Neuronal stem cell (in vitro differentiated cells): ENCODE data around the gene GRK6.

Source experiments
- DNase-seq: peaks from one replicate; pipeline ENCODE4 v3.0.0-alpha.2; 2013; ENCODE audit warnings: low spot score
- H2AFZ ChIP-seq: one replicate; pipeline ENCODE4 v1.6.1; 2013; ENCODE audit warnings: mild to moderate bottlenecking, low read length, inconsistent platforms
- H2AK5ac ChIP-seq: 2 replicates; pipeline ENCODE4 v1.6.1; 2013; ENCODE audit warnings: low read depth, mild to moderate bottlenecking, inconsistent platforms, low read length, moderate library complexity, mixed read lengths
- H2BK120ac ChIP-seq: 2 replicates; pipeline ENCODE4 v1.6.1; 2013; ENCODE audit warnings: low read depth, mild to moderate bottlenecking, inconsistent platforms, low read length, moderate library complexity, mixed read lengths
- H2BK12ac ChIP-seq: one replicate; pipeline ENCODE4 v1.6.1; 2013; ENCODE audit warnings: low read length, inconsistent platforms
- H2BK15ac ChIP-seq: 2 replicates; pipeline ENCODE4 v1.6.1; 2013; ENCODE audit warnings: mild to moderate bottlenecking, low read length, inconsistent platforms, mixed read lengths
- H2BK5ac ChIP-seq: one replicate; pipeline ENCODE4 v1.6.1; 2013; ENCODE audit warnings: inconsistent platforms, mild to moderate bottlenecking, low read length, moderate library complexity
- H3K14ac ChIP-seq: one replicate; pipeline ENCODE4 v1.6.1; 2013; ENCODE audit warnings: low read length, inconsistent platforms
- H3K18ac ChIP-seq: 2 replicates; pipeline ENCODE4 v1.6.1; 2013; ENCODE audit warnings: low read length, inconsistent platforms
- H3K23ac ChIP-seq: 2 replicates; pipeline ENCODE4 v1.6.1; 2013; ENCODE audit warnings: low read depth, mild to moderate bottlenecking, mixed read lengths, low read length, inconsistent platforms; ENCODE audit not compliant: poor library complexity
- H3K27ac ChIP-seq: replicated peaks from 3 replicates; pipeline ENCODE4 v1.5.1; 2013; ENCODE audit warnings: low read length, inconsistent platforms
- H3K27me3 ChIP-seq, 3 experiments: 2 replicates each; pipeline ENCODE4 v1.6.1; 2013; ENCODE audit warnings: low read length in 3 of 3, mild to moderate bottlenecking in 2 of 3, inconsistent platforms in 1 of 3, low read depth in 1 of 3, mixed read lengths in 1 of 3, moderate library complexity in 1 of 3; ENCODE audit not compliant: control insufficient read depth in 3 of 3, insufficient read depth in 3 of 3
- H3K36me3 ChIP-seq, 2 donors: replicated peaks in 1 of 2; 2 replicates each; pipeline ENCODE4 v1.6.1; 2013; ENCODE audit warnings: low read length in 2 of 2; ENCODE audit not compliant: control insufficient read depth in 2 of 2, insufficient read depth in 2 of 2
- H3K4ac ChIP-seq: 2 replicates; pipeline ENCODE4 v1.6.1; 2013; ENCODE audit warnings: inconsistent platforms, mild to moderate bottlenecking, low read length, moderate library complexity
- H3K4me1 ChIP-seq, 2 donors: 1 replicate in 1 of 2; 2 replicates in 1 of 2; pipeline ENCODE4 v1.6.1; 2013; ENCODE audit warnings: low read length in 2 of 2, low read depth in 1 of 2; ENCODE audit not compliant: control insufficient read depth in 2 of 2, insufficient read depth in 1 of 2
- H3K4me2 ChIP-seq: one replicate; pipeline ENCODE4 v1.6.1; 2013; ENCODE audit warnings: mild to moderate bottlenecking, low read length, inconsistent platforms; ENCODE audit not compliant: insufficient read depth, poor library complexity, severe bottlenecking
- H3K4me3 ChIP-seq, 2 donors: 2 replicates each; pipeline ENCODE4 v1.5.1; 2013; ENCODE audit warnings: low read length in 2 of 2, mild to moderate bottlenecking in 2 of 2, inconsistent platforms in 1 of 2, moderate library complexity in 1 of 2
- H3K79me1 ChIP-seq: one replicate; pipeline ENCODE4 v1.6.1; 2013; ENCODE audit warnings: low read depth, mild to moderate bottlenecking, inconsistent platforms, low read length, moderate library complexity
- H3K9ac ChIP-seq: one replicate; pipeline ENCODE4 v1.6.1; 2013; ENCODE audit warnings: mild to moderate bottlenecking, low read depth, low read length, inconsistent platforms; ENCODE audit not compliant: poor library complexity
- H3K9me3 ChIP-seq, 2 donors: replicated peaks in 1 of 2; 2 replicates each; pipeline versions ENCODE3 to v1.6.1; 2013; ENCODE audit warnings: low read length in 2 of 2, mild to moderate bottlenecking in 2 of 2, inconsistent platforms in 1 of 2, low read depth in 1 of 2, mixed read lengths in 1 of 2, moderate library complexity in 1 of 2; ENCODE audit not compliant: control insufficient read depth in 2 of 2, insufficient read depth in 1 of 2
- H4K8ac ChIP-seq: one replicate; pipeline ENCODE4 v1.6.1; 2013; ENCODE audit warnings: low read depth, mild to moderate bottlenecking, inconsistent platforms, low read length, moderate library complexity
- H4K91ac ChIP-seq: one replicate; pipeline ENCODE4 v1.6.1; 2013; ENCODE audit warnings: low read length, low read depth, mild to moderate bottlenecking, inconsistent platforms; ENCODE audit not compliant: poor library complexity
- WGBS, 2 donors: extraction: QIAGEN DNeasy Blood & Tissue Kit; methylation state at CpG; one replicate each; pipeline ENCODE4 v1.1.7; 2013; ENCODE audit warnings: missing lambda C conversion rate in 2 of 2, mixed read lengths in 1 of 2; ENCODE audit not compliant: insufficient read length in 2 of 2, insufficient replicate concordance in 1 of 2; ENCODE audit errors: extremely low coverage in 2 of 2; 5-methylcytosine and 5-hydroxymethylcytosine counted together

The GRK6 gene

GRCh38 chr5:177437623-177438022, 11.1 kb downstream of the GRK6 start:
- H3K36me3 ChIP-seq = peaks cover 40 to 87% of the 10 kb centered on the region in 2 donors
- no CpG with 5 or more reads among the region's 4 CpGs for WGBS, 2 donors

GRCh38 chr5:177438468-177438867, 12.0 kb downstream of the GRK6 start:
- Histone ChIP-seq H3K4me2 (no peak overlapping the region), H3K79me1 (peaks cover 4% of the 10 kb centered on the region), H2AK5ac (no peak overlapping the region), H3K4me3 (no peak overlapping the region), H3K14ac (peak overlapping the region; percentile 21), H3K27ac (no peak overlapping the region), H3K18ac (no peak overlapping the region), H3K27me3 (no peaks in the 10 kb centered on the region), H4K8ac (no peak overlapping the region), H2BK120ac (no peak overlapping the region), H2BK15ac (no peak overlapping the region), H3K9me3 (no peaks in the 10 kb centered on the region), H3K9ac (peak overlapping the region; percentile 21), H2BK5ac (no peak overlapping the region), H2BK12ac (peak overlapping the region; percentile 22), H3K36me3 (peaks cover 34 to 85% of the 10 kb centered on the region in 2 donors), H2AFZ (no peak overlapping the region), H3K4ac (no peak overlapping the region), H3K4me1 (peaks cover 0 to 2% of the 10 kb centered on the region in 2 donors), H4K91ac (no peak overlapping the region), H3K23ac (peak overlapping the region; percentile 55)
- WGBS, 2 donors = no CpG with 5 or more reads among the region's 10 CpGs
- DNase-seq = no peak

More at GRCh38 chr5:177437623-177438022, 11.1 kb downstream of the GRK6 start:
- H3K4me2 ChIP-seq = no peak overlapping the region
- H3K14ac ChIP-seq = no peak overlapping the region
- no peak overlapping the region for H2BK12ac ChIP-seq
- peaks cover 4% of the 10 kb centered on the region for H3K79me1 ChIP-seq
- H3K4ac ChIP-seq = no peak overlapping the region
- no peak overlapping the region for H4K8ac ChIP-seq
- no peak overlapping the region for H2AK5ac ChIP-seq
- H3K4me1 ChIP-seq = peaks cover 0 to 2% of the 10 kb centered on the region in 2 donors
- H3K23ac ChIP-seq = no peak overlapping the region
- H2BK120ac ChIP-seq = no peak overlapping the region
- no peak overlapping the region for H3K18ac ChIP-seq
- no peaks in the 10 kb centered on the region for H3K27me3 ChIP-seq
- no peak overlapping the region for H2AFZ ChIP-seq
- H4K91ac ChIP-seq = no peak overlapping the region
- H2BK15ac ChIP-seq = no peak overlapping the region
- no peaks in the 10 kb centered on the region for H3K9me3 ChIP-seq
- H3K4me3 ChIP-seq = no peak overlapping the region
- H3K27ac ChIP-seq = no peak overlapping the region
- DNase-seq = no peak
- no peak overlapping the region for H2BK5ac ChIP-seq
- H3K9ac ChIP-seq = no peak overlapping the region

- no peak overlapping the region for H2BK120ac ChIP-seq
- no peak overlapping the region for H3K27ac ChIP-seq
- no peak for DNase-seq
- no peak overlapping the region for H3K4ac ChIP-seq
- H2BK12ac ChIP-seq = no peak overlapping the region
- peaks cover 0 to 6% of the 10 kb centered on the region in 2 donors for H3K4me1 ChIP-seq
- H3K4me2 ChIP-seq = no peak overlapping the region
- no peak overlapping the region for H2AFZ ChIP-seq
- peaks cover 4% of the 10 kb centered on the region for H3K79me1 ChIP-seq
- no peak overlapping the region for H2BK5ac ChIP-seq
- H3K9me3 ChIP-seq = no peaks in the 10 kb centered on the region
- no peak overlapping the region for H3K4me3 ChIP-seq
- H3K14ac ChIP-seq = no peak overlapping the region
- H3K23ac ChIP-seq = no peak overlapping the region
- H3K27me3 ChIP-seq = no peaks in the 10 kb centered on the region
- no peak overlapping the region for H3K18ac ChIP-seq
- no peak overlapping the region for H4K91ac ChIP-seq
- H2AK5ac ChIP-seq = no peak overlapping the region
- H3K36me3 ChIP-seq = peaks cover 24 to 78% of the 10 kb centered on the region in 2 donors
- H2BK15ac ChIP-seq = no peak overlapping the region
- no peak overlapping the region for H4K8ac ChIP-seq
- no CpG with 5 or more reads among the region's 4 CpGs for WGBS, 2 donors
- no peak overlapping the region for H3K9ac ChIP-seq
Measured at GRCh38 chr5:177439518-177440053, 13.1 kb downstream of the GRK6 start.

- Histone ChIP-seq H3K27me3 (no peaks in the 10 kb centered on the region), H3K79me1 (peaks cover 4% of the 10 kb centered on the region), H2BK5ac (no peak overlapping the region), H3K18ac (no peak overlapping the region), H2AFZ (no peak overlapping the region), H3K4me3 (no peak overlapping the region), H2BK15ac (no peak overlapping the region), H2BK12ac (no peak overlapping the region), H2BK120ac (peak overlapping the region; percentile 27), H3K9ac (no peak overlapping the region), H3K4me1 (peaks cover 1 to 7% of the 10 kb centered on the region in 2 donors), H4K91ac (no peak overlapping the region), H3K9me3 (no peaks in the 10 kb centered on the region), H2AK5ac (no peak overlapping the region), H3K14ac (peak overlapping the region; percentile 38), H3K4me2 (no peak overlapping the region), H3K27ac (no peak overlapping the region), H4K8ac (peak overlapping the region; percentile 10), H3K23ac (no peak overlapping the region), H3K36me3 (peaks cover 19 to 70% of the 10 kb centered on the region in 2 donors), H3K4ac (no peak overlapping the region)
- no peak for DNase-seq
- WGBS, 2 donors = no CpG with 5 or more reads among the region's 24 CpGs
Measured at GRCh38 chr5:177440211-177440989, 13.9 kb downstream of the GRK6 start.
